K562 (cell line): ENCODE measurements around the gene FAM219B. TPM values are rescaled to one million over a fixed set of nuclear protein-coding genes. Genes with fewer than 3 reads are reported as not detected.

Experiments
- ATF7 ChIP-seq: fragments of 450-650 bp; IDR thresholded peaks from 2 replicates; pipeline ENCODE4 v1.7.1; 2014; ENCODE audit warnings: mild to moderate bottlenecking, moderate library complexity
- BHLHE40 ChIP-seq: IDR thresholded peaks from 2 replicates; pipeline ENCODE4 v1.6.1; 2011; ENCODE audit warnings: low read length, improper control_type of control experiment
- CEBPZ ChIP-seq: fragments of 150-350 bp; IDR thresholded peaks from 2 replicates; pipeline ENCODE4 v1.6.1; 2014; ENCODE audit warnings: low read depth, mild to moderate bottlenecking, low read length, borderline replicate concordance
- E2F6 ChIP-seq, 2 experiments: IDR thresholded peaks; 2 replicates each; pipeline ENCODE4 v1.6.1; 2011; ENCODE audit warnings: borderline replicate concordance in 1 of 2, control low read depth in 1 of 2, low read depth in 1 of 2, low read length in 1 of 2, mild to moderate bottlenecking in 1 of 2, mixed read lengths in 1 of 2, moderate library complexity in 1 of 2; ENCODE audit not compliant: insufficient read depth in 1 of 2, insufficient read length in 1 of 2, poor library complexity in 1 of 2, severe bottlenecking in 1 of 2; ENCODE audit errors: extremely low read depth in 1 of 2
- HDAC2 ChIP-seq: fragments of 450-650 bp; IDR thresholded peaks from 2 replicates; pipeline ENCODE4 v1.6.1; 2016; ENCODE audit warnings: mild to moderate bottlenecking
- MBD2 ChIP-seq: sonication (generic); IDR thresholded peaks from 2 replicates; pipeline ENCODE4 v1.6.1; 2016; ENCODE audit warnings: low read depth, borderline replicate concordance
- MITF ChIP-seq: IDR thresholded peaks from 2 replicates; pipeline ENCODE4 v1.6.1; 2014; ENCODE audit warnings: antibody characterized with exemption
- MXD1 ChIP-seq: fragments of 250-450 bp; sonication (Bioruptor Pico); IDR thresholded peaks from 2 replicates; pipeline ENCODE4 v1.8.0; 2021; ENCODE audit warnings: borderline replicate concordance, mild to moderate bottlenecking, moderate library complexity; ENCODE audit not compliant: poor library complexity, severe bottlenecking
- RREB1 ChIP-seq: fragments of 250-450 bp; sonication (Bioruptor Pico); IDR thresholded peaks from 2 replicates; pipeline ENCODE4 v1.4.0; 2020
- SRSF3 ChIP-seq: fragments of 200-400 bp; formaldehyde crosslinking; IDR thresholded peaks from 2 replicates; pipeline ENCODE4 v1.6.1; 2016; ENCODE audit warnings: mild to moderate bottlenecking, low read length, moderate library complexity; ENCODE audit not compliant: insufficient read depth
- SRSF7 ChIP-seq: fragments of 200-400 bp; formaldehyde crosslinking; optimal IDR thresholded peaks from 2 replicates; pipeline ENCODE3; 2017; ENCODE audit warnings: mild to moderate bottlenecking, low read depth, low read length
- ZNF239 ChIP-seq: fragments of 250-450 bp; sonication (Bioruptor Pico); IDR thresholded peaks from 2 replicates; pipeline ENCODE4 v1.4.0; 2020; ENCODE audit warnings: mild to moderate bottlenecking
- ZNF311 ChIP-seq: fragments of 250-450 bp; sonication (Bioruptor Pico); IDR thresholded peaks from 2 replicates; pipeline ENCODE4 v1.4.0; 2020; ENCODE audit warnings: mild to moderate bottlenecking, moderate library complexity
- polyA plus RNA-seq, 8 experiments: library from polyadenylated mRNA; depleted of rRNA in 4 of 8; stranded (reverse) in 5 of 8; unstranded in 3 of 8; fragments of >200 nt; fragmentation: Nextera tagmentation in 2 of 8; fragmentation: Illumina TruSeq in 1 of 8; extraction: Ambion mirVana in 2 of 8; extraction: Trizol in 1 of 8; gene quantifications; 2 replicates each; pipeline versions ENCODE4 v1.2.1 to v1.2.3, GENCODE V29; 2011 to 2014; ENCODE audit warnings: inconsistent platforms in 1 of 8, missing spikeins in 1 of 8
- total RNA-seq, 7 experiments: library from RNA; depleted of rRNA in 6 of 7; stranded (reverse); fragments of >200 nt in 6 of 7; fragmentation: Illumina TruSeq in 2 of 7; extraction: Trizol in 2 of 7; gene quantifications; 2 replicates each; pipeline versions ENCODE4 v1.2.1 to v1.2.3, GENCODE V29; 2011 to 2021; ENCODE audit warnings: low replicate concordance in 1 of 7

The FAM219B gene
- total and polyA plus RNA-seq, 9 of the 15 experiments (the other 6 are each of a cell fraction or from before 2014, with no cell fraction given): 6.8 to 50.4 (median 29.4) TPM

GRCh38 chr15:74937590-74938371 lies 31.1 kb upstream of the FAM219B start, which contains the start of gene COX5A (continued):
- TF ChIP-seq RREB1 (CRISPR knock-in tag) (no peak), HDAC2 (peak; percentile 46; the same call in 1 of the 2 replicates), MITF (peak; percentile 91), SRSF7 (no peak), ZNF239 (CRISPR knock-in tag) (no peak), SRSF3 (no peak), ATF7 (peak; percentile 88), CEBPZ (no peak), BHLHE40 (peak; percentile 96), ZNF311 (CRISPR knock-in tag) (no peak), MXD1 (no peak), MBD2 (no peak; the same call in 1 of the 2 replicates), E2F6 (IDR thresholded peaks at IDR 0.05; ENCODE audit: borderline replicate concordance in 1 of 2, extremely low read depth in 1 of 2, insufficient read depth in 1 of 2, insufficient read length in 1 of 2, low read depth in 1 of 2, low read length in 1 of 2, poor library complexity in 1 of 2, severe bottlenecking in 1 of 2) (peak; percentile 82 to 88)
